Tibial artery (tissue), 4 donors: ENCODE results near the gene FNDC3B.

ENCODE experiments used
- DNase-seq, 2 donors: peaks; one replicate each; pipeline ENCODE4 v3.0.0-alpha.2; 2019
- H3K27ac ChIP-seq, 2 donors: fragments of 200-600 bp; sonication (generic) in 1 of 2; 1 replicate in 1 of 2; 2 replicates in 1 of 2; pipeline ENCODE4 v1.5.1; 2018 to 2019; ENCODE audit warnings: mild to moderate bottlenecking in 1 of 2
- H3K27me3 ChIP-seq, 2 donors: fragments of 200-600 bp; sonication (generic) in 1 of 2; one replicate each; pipeline versions ENCODE4 v1.5.1 to v1.6.0; 2016 to 2019
- H3K36me3 ChIP-seq, 3 donors: fragments of 200-600 bp; sonication (generic) in 2 of 3; one replicate each; pipeline ENCODE4 v1.5.1; 2016 to 2019; ENCODE audit warnings: mild to moderate bottlenecking in 2 of 3
- H3K4me1 ChIP-seq, 4 donors: fragments of 200-600 bp; sonication (generic) in 2 of 4; 1 replicate in 3 of 4; 2 replicates in 1 of 4; pipeline ENCODE4 v1.5.1; 2016 to 2019
- H3K4me3 ChIP-seq, 2 donors: fragments of 200-600 bp; sonication (generic) in 1 of 2; 1 replicate in 1 of 2; 2 replicates in 1 of 2; pipeline ENCODE4 v1.5.1; 2018 to 2019; ENCODE audit warnings: mild to moderate bottlenecking in 2 of 2
- H3K9me3 ChIP-seq, 3 donors: fragments of 200-600 bp; sonication (generic) in 1 of 3; one replicate each; pipeline ENCODE4 v1.5.1; 2016 to 2019
- intact Hi-C: fragments of 100-400 bp; cut with DNase I; formaldehyde crosslinking; loops from one replicate; pipeline ENCODE4 v1.15.0; 2023; ENCODE audit warnings: low total_unique reads
- TF ChIP-seq, protein P1 (sequence below), 2 experiments: fragments of 200-600 bp in 1 of 2; fragments of 450-650 bp in 1 of 2; IDR thresholded peaks; one replicate each; pipeline ENCODE4 v1.5.1; 2017 to 2019; ENCODE audit warnings: antibody characterized with exemption in 2 of 2, mild to moderate bottlenecking in 1 of 2, moderate library complexity in 1 of 2

Gene FNDC3B

DNA sequence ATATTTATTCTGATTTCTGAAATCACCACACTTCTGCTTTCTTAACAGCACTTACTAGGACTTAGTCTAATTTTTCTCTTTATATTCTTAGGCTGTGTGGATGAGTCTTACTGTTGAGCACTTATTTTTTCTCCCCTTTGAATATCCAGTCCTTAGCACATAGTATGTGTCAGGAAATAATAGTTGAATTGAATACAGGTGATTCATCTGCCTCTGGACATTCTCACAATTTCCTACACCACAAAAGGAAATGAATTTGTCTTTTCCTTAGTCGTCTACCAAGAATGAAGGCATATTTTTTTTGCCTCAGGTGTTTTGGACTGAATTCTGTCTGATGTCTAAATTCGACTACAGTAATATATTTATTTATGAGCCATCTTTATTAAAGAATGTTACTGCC, 204.6 kb downstream of the FNDC3B start:
- no peaks in the 10 kb centered on the region for H3K9me3 ChIP-seq
- H3K27ac ChIP-seq = no peak overlapping the region
- intact Hi-C loops = no loop called here
- TF ChIP-seq, protein P1, sequence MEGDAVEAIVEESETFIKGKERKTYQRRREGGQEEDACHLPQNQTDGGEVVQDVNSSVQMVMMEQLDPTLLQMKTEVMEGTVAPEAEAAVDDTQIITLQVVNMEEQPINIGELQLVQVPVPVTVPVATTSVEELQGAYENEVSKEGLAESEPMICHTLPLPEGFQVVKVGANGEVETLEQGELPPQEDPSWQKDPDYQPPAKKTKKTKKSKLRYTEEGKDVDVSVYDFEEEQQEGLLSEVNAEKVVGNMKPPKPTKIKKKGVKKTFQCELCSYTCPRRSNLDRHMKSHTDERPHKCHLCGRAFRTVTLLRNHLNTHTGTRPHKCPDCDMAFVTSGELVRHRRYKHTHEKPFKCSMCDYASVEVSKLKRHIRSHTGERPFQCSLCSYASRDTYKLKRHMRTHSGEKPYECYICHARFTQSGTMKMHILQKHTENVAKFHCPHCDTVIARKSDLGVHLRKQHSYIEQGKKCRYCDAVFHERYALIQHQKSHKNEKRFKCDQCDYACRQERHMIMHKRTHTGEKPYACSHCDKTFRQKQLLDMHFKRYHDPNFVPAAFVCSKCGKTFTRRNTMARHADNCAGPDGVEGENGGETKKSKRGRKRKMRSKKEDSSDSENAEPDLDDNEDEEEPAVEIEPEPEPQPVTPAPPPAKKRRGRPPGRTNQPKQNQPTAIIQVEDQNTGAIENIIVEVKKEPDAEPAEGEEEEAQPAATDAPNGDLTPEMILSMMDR (IDR thresholded peaks at IDR 0.05) = no peak
- no peak overlapping the region for H3K4me3 ChIP-seq
- DNase-seq = no peak
- H3K27me3 ChIP-seq = no peaks in the 10 kb centered on the region
- peaks cover 0 to 19% (median 6%) of the 10 kb centered on the region in 3 donors for H3K36me3 ChIP-seq
- H3K4me1 ChIP-seq = peaks cover 0 to 38% (median 17%) of the 10 kb centered on the region in 4 donors

DNA sequence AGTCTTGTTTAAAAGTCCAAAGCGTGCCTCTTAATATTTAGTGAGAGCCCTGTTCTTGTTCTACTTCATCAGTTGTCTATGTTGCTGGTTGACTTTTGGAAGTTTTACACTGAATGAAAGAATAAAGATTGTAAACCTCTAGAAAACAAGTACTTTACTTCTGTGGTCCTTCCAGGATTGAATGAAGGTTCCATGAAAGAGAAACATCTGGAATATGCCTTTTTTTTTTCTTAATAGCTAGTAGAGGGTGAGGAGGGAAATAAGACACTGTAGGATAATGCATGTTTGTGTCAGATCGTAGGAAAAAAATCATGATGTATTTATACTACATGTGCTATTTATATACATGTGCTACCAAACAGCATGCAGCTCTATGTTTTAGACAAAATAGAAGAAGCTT, 205.9 kb downstream of the FNDC3B start:
- H3K27me3 ChIP-seq = no peaks in the 10 kb centered on the region
- intact Hi-C loops = no loop called here
- no peak overlapping the region for H3K4me3 ChIP-seq
- no peaks in the 10 kb centered on the region for H3K9me3 ChIP-seq
- TF ChIP-seq, protein P1 (IDR thresholded peaks at IDR 0.05) = no peak
- DNase-seq = no peak
- H3K4me1 ChIP-seq = peaks cover 0 to 46% (median 17%) of the 10 kb centered on the region in 4 donors
- H3K27ac ChIP-seq = no peak overlapping the region
- peaks cover 0 to 19% (median 6%) of the 10 kb centered on the region in 3 donors for H3K36me3 ChIP-seq

DNA sequence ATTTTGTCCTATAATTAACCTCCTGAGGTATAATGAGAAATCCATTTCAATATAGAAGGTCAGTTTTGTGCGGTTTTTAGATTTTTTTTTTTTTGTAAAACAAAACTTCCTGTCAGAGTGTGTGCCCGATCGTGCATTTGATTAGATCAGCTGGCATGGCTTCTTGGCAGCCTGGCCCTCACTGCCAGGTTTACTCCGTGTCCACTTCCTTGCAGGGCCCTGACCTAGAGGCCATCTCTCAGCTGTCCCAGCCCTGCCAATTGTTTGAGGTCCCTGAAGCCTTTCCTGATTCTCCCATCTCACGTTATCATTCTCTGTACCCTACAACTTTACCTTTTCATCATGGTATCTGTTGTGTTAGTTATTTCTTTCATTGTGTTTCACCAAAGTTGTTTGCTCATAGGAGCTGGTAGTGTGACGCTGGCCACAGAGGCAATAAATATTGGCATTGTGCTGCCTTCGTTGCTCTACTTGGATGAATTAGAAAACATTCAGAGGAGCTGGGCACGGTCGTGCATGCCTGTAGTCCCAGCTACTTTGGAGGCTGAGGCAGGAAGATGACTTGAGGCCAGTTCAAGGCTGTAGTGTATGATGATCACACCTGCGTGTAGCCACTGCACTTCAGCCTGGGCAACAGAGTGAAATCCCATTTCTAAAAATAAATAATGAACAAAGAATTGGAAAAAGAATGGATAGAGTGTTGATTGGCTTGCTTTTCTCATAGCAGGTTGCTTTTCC, 206.9 kb downstream of the FNDC3B start:
- DNase-seq = no peak
- no peaks in the 10 kb centered on the region for H3K9me3 ChIP-seq
- H3K27ac ChIP-seq = peak overlapping the region; percentile 4 to 8
- no peaks in the 10 kb centered on the region for H3K27me3 ChIP-seq
- H3K4me3 ChIP-seq = no peak overlapping the region
- TF ChIP-seq, protein P1 (IDR thresholded peaks at IDR 0.05) = no peak
- peaks cover 0 to 49% (median 19%) of the 10 kb centered on the region in 4 donors for H3K4me1 ChIP-seq
- intact Hi-C loops = no loop called here
- peaks cover 2 to 22% (median 6%) of the 10 kb centered on the region in 3 donors for H3K36me3 ChIP-seq

DNA sequence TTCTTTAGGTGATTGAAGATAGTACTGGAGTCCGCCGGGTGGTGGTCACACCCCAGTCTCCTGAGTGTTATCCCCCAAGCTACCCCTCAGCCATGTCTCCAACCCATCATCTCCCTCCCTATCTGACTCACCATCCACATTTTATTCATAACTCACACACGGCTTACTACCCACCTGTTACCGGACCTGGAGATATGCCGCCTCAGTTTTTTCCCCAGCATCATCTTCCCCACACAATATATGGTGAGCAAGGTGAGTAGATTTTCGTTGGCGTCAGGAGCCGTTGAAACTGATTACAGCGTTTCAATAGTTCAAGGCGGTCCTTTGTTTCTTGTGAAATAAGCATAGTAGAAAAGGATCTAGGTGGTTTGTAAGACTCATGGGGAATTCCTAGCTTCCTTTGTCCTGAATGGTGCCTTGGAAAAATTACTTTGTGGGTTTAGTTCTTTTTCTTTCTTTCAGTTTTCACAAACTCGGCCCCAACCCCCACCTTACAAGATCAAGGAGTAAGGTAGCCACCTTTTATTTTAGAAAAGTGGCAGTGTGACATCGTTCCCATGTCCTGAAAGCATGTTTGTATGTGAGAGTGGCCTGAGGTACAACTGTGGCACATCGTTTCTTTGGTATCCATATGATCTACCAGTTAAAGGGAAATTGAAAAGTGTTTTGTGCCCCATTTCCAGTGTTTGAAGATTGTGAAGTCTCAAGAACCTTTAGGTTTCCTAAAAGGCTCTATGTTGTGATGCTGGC, 208.3 kb downstream of the FNDC3B start:
- intact Hi-C loops = no loop called here
- DNase-seq = no peak
- Histone ChIP-seq H3K4me3 (no peak overlapping the region), H3K4me1 (peaks cover 0 to 49% (median 19%) of the 10 kb centered on the region in 4 donors), H3K9me3 (no peaks in the 10 kb centered on the region), H3K27me3 (no peaks in the 10 kb centered on the region), H3K36me3 (peaks cover under 1 to 21% (median 16%) of the 10 kb centered on the region in 3 donors), H3K27ac (no peak overlapping the region)
- TF ChIP-seq, protein P1 (IDR thresholded peaks at IDR 0.05) = no peak

DNA sequence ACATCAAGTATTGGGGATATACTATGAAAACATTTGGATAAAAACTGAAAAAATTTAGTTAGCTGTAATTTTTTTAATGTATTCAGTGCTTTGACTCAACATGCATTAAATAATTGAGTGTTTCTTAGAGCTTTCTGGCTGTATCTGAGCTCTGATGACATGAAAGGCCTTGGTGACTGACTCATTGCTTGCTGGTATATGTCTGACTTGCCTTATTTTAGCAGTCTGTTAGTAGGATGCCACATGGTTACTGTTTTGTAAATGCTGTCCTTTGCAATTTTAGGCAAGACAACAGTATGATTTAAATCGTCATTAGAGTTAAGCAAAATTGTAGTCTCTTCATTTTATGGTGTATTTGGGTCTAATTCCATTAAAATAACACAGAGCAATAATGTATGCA, 209.7 kb downstream of the FNDC3B start:
- no peaks in the 10 kb centered on the region for H3K9me3 ChIP-seq
- intact Hi-C loops = no loop called here
- peaks cover 0 to 16% (median 16%) of the 10 kb centered on the region in 3 donors for H3K36me3 ChIP-seq
- DNase-seq = no peak
- no peak overlapping the region for H3K27ac ChIP-seq
- TF ChIP-seq, protein P1 (IDR thresholded peaks at IDR 0.05) = no peak
- H3K4me1 ChIP-seq = peaks cover 0 to 53% (median 19%) of the 10 kb centered on the region in 4 donors
- no peaks in the 10 kb centered on the region for H3K27me3 ChIP-seq
- no peak overlapping the region for H3K4me3 ChIP-seq
